ENCODE data around the gene CSNK1A1.
"Not testable (repeated sequence)": the region's sequence is repeated elsewhere in the genome, so short reads cannot be mapped to it uniquely, and the experiment has no call there.

CSNK1A1 gene

DNA sequence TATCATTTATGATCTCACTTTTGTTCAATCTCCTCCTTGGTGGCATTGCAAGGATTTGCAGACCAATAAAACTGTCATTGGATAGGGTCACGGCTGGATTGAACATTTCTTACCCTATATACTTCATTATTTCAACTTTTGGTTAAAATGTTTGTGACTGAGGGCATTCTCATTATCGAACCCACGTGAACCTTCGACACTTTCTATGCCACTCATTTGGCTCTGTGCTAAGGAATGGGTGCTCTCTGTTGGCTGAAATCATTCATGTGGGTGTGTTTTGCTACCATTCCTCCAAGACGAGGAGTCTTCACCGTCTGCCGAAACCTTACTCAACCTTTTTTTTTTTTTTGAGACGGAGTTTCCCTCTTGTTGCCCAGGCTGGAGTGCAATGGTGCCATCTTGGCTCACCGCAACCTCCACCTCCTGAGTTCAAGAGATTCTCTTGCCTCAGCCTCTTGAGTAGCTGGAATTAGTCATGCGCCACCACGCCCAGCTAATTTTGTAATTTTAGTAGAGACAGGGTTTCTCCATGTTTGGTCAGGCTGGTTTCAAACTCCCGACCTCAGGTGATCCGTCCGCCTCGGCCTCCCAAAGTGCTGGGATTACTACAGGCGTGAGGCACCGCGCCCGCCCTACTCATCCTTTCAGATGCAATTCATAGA is 62.5 kb downstream of the CSNK1A1 start:
- no peak for DNase-seq

DNA sequence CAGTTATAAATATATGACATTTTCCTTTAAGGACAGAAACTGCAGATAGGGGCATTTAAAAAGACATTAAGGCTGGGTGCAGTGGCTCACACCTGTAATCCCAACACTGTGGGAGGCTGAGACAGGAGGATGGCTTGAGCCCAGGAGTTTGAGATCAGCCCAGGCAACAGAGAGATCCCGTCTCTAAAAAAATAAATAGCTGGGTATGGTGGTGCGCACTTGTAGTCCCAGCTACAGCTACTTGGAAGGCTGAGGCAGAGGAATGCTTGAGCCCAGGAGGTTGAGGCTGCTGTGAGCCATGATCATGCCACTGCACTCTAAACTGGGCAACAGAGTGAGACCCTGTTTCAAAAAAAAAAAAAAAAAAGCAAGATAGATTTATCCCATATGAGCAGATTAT is 63.6 kb downstream of the CSNK1A1 start:
- DNase-seq: no peak

DNA sequence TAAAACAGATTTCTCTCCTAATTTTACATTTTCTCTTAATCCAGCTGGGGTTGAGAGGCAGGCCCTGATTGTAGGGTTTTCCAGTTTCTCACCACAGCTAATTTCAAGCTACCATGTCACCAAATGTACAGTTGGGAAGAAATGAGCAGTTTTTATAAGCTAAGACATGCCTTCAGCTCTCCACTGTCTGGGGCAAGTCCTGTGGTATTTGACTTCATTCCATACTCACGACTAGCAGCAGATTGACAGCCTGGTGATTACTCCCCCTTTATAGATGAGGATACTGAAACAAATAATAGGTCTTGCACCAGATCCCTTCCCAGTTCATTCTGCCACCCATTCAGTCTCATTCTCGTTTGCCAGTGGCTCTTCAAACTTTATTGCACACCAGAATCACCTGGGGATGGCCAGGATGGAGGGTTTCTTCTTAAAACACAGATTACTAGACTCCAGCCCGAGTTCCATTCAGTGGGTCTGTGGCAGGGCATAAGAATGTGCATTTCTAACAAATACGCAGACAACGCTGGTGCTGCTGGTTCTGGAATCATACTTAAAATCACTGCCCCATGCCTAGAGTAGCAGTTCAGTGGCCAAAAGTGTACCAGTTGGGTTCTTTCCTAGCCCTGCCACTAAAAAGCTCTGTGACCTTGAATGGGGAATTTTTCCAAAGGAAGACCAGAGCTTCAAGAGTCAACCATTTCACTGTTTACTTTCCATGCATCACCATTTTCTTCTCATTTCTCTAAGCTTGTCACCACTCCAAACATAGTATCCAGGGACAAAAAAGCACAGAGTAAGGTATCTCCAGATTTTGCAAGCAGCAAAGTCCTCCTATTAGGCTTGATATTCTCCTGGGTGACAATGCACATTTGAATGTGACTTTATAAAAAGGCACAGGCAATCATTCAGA is 64.3 kb downstream of the CSNK1A1 start:
- DNase-seq: no peak

DNA sequence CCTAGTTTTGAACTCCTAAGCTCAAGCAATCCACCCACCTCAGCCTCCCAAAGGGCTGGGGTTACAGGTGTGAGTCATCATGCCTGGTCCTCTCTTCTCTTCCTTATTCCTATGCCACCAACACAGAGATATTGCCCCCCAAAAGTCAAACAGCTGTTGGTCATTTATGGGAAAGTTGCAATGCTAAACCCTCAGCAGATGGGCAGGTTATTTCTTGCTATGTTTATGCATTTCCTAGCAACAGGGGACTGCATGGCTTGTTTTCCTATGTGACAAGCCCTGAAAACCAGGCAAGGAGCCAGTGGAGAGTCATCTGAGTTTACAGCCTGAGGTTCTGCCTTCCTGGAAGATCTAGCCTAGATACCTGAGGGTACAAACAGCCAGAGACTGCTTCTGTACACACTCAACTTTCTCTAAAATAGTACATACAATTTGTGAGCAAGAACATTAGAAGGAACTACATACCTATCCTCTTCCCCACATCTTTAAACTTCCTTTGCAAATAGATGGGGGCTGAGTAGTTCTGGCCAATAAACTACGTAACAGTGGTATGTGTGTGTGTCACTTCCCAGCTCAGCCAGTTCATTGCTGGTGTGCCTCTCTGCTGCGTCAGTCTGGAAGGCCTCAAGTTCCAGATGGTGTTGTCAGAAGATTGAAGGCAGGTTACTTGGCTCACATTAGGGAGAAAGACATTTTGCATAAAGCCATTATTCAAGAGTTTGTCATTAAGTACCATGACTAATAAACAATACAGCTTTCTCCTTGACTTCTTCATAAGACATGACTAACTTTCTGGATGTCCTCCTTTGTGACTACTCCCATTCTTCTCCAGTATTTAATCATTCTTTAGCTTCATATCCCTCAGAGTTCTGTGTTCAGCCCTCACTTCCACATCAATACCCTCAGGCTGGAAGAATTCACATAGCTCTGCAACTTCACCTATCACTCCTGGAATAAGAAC is 65.3 kb downstream of the CSNK1A1 start:
- DNase-seq: no peak

DNA sequence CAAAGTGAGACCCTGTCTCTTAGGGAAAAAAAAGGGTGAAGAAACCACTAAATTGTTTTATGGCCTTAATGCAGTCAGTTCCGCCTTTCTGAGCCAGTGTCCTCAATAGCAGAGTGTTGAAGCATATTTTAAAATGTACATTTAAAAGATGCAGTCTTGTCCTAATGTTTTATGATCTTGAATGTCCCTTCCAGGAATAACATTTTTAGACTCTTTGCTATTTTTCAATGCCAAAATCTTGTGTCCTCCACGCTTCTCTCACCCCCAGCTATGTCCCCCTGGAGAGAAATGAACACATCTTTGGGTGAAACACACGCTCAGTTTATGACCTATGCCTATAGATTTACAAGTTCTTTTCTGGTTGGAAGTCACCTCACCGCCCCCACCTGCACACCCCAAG is 69.8 kb downstream of the CSNK1A1 start:
- no peak for DNase-seq

DNA sequence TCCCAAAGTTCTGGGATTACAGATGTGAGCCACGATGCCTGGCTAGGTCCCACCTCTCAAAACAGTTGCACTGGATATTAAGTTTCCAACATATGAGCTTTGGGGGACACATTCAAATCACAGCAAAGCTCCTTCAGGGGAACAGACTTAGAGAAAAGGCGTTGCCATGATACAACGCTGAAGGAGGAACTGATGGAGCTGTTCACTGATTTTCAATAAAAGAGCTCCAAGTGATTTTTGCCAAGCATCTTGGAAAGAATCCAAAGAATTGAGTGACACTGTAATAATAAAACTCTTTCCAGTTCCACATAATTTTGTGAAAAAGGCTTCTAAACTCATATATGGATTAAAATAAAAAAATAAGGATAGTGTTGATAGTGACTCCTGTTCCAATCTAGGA is 72.5 kb downstream of the CSNK1A1 start:
- no peak for DNase-seq

DNA sequence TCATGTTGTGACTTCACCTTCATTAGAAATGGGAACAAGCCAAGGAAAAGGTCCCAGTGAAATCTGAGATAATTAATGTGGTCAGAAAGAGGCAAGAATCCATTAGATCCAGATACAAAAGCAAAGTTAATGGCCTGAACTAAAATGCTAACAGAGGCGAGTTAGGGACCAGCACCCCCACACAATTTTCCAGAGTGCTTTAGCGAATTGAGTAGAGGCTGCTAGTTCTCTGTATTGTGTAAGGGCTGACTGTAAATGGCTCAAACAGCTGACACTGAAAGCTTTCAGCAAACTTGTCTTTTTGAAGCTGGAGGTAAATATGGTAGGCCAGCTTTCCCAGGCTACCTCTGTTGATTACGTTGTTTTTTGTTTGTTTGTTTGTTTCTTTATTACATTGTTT is 75.5 kb downstream of the CSNK1A1 start:
- no peak for DNase-seq

DNA sequence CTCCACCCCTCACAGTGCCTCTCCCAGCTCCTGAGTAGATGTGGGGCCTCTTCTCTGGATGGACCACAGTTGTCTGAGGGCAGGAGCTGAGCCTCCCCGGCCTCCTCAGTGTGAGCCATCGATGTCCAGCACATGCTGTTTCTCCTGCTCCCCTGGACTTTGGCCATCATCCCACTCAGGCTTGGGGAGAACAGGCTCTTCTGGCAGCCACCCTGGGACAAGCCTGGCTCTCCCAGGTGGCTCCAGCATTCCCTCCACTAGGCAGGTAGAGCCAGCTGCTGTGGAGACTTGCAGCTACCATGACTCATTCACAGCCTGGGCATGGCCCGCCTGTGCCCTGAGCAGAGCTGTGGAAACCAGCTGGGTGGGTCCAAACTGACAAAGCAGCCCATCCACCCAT is 77.0 kb downstream of the CSNK1A1 start:
- no peak for DNase-seq

DNA sequence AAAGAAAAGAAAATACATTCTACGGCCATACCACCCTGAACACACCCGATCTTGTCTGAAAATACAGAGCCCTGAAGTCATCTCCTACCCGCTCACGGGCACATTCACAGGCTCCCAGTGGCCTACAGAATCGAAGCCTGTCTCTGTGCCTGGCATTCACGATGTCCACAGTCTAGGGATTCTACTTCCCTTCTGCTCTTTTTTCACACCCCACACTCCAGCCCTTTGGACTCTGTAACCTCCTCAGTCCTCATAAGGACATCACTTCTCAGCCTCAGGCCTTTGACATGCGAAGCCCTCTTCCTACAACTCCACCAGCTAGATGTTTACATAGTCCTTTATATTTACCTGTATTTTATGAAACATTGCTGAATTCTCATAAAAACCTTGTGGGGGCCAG is 77.8 kb downstream of the CSNK1A1 start:
- no peak for DNase-seq

DNA sequence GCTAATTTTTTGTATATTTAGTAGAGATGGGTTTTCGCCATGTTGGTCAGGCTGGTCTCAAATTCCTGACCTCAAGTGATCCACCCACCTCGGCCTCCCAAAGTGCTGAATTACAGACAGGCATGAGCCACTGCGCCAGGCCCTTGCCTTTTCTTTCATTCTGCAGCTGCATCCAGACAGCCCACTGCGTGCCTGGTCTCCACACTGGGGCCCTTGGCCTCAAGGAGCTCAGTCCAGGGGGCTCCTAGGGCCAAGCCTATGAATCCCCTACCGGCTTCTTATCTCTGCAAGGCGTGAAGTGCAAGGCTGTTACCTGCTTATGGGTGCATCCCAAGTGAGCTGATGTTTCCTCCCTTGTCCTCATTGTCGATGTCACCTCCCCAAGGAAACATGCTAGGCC is 78.8 kb downstream of the CSNK1A1 start:
- DNase-seq: no peak

DNA sequence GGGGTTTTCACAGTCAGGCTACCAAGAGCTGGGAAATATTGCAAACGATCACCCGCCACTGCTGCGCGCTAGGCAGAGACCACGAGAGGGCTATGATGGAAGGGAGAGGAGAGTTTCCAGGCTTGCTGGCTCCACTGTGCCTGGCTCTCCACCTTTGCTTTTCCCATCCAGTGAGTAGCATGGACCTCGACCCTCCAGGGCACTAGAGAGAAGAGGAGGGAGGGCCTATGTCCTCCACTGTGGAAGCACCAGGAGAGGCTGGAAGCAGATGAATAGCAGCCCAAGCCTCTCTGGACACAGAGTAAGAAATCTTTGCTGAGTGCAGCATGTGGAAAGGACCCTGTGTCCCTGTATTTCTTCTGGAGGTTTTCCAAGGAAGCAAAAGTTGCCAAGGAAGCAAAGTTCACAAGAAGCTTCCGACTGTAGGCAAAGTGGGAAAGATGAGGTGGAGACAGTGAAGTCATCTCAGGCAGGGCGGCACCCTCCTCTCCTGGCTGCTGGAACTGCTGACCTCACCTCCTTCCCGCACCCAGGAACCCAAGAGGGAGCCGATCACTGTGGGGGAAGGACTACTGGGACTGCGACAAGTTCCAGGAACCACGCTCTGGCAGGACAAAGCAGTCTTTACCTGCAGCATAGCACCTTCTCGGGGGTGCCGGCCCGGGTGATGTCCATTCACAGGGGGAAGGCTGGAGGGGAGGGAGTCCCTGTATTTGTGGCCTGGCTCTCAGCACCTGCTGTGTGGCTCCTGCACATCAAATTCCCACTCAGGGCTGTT is 79.6 kb downstream of the CSNK1A1 start:
- no peak for DNase-seq

DNA sequence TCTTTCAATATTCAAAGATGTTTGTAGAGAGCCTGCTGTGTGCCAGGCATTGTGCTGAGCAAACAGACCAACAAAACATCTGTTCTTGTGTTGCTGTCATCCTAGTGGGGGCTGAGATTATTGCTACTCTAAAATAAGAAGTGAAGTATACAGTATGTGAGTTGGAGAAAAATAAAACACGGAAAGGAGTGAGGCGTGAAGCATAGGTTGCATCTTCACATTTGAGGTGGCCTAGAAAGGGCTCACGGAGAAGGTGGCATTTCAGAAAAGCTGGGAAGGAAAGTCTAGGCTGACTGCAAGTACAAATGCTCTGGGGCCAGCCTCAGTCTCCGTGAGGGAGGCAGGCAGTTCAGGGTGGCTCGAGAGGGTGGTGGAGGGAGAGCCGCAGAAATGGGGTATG is 80.3 kb downstream of the CSNK1A1 start:
- no peak for DNase-seq

DNA sequence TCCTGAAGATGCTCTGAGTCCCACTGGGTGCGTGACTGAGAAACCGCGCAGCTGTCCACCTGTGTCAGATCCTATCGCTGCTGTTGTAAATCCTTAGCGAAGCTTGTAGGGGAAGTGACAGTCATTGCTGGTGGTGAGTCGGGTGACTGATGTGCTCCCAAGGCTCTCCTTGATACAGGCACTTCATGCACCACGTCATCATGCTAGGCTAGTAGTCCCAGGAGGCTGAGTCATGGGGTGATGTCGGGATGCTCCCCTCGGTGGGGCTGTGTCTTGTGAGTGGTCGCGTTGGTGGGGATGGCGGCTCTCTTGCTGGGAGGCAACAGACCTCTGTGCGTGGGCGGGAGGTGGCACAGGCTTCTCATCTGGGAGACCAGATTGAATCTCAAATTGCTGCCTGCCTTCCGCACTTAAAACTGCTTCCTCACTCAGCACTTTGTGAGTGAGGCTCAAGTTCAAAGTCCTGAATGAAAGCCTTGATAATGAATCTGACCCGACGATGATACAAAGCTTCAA is 84.7 kb downstream of the CSNK1A1 start:
- no peak for DNase-seq

DNA sequence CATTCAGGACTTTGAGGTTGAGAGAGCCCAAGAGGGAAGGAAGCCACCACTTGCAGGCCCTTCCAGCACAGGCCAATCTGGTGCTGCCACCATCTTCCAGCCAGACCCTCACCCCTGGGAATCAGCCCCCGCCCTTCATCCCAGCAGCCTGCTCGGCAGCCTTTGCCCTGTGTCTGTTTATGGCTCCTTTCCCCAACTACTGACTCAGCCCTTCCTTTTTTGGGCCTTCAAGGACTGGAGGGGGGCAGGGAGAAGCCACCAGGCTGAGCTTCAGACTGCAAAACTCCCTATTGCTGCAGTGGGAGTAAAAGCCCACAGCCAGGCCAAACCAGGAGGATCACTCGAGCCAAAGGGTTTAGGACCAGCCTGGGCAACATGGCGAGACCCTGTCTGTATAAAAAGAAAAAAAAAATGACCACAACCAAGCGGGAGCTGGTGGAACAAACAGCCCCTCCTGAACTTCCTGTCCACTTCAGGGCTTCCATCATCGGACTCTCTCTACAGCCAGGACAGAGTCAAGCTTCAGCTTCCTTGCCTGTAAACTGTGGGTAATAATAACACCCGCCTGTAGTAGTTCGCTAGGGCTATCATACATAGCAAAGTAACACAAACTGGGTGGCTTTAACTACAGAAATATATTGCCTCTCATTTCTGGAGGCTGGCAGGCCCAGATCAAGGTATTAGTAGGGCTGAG is 86.3 kb downstream of the CSNK1A1 start:
- no peak for DNase-seq

DNA sequence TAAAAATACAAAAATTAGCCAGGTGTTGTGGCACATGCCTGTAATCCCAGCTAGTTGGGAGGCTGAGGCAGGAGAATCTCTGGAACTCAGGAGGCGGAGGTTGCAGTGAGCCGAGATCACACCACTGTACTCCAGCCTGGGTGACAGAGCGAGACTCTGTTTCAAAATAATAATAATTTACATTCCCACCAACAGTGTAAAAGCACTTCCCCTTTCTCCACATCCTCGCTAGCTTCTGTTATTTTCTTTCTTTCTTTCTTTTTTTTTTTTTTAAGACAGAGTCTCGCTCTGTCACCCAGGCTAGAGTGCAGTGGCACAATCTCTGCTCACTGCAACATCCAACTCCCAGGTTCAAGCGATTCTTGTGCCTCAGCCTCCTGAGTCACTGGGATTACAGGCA is 89.3 kb downstream of the CSNK1A1 start:
- not testable (repeated sequence) for DNase-seq

DNA sequence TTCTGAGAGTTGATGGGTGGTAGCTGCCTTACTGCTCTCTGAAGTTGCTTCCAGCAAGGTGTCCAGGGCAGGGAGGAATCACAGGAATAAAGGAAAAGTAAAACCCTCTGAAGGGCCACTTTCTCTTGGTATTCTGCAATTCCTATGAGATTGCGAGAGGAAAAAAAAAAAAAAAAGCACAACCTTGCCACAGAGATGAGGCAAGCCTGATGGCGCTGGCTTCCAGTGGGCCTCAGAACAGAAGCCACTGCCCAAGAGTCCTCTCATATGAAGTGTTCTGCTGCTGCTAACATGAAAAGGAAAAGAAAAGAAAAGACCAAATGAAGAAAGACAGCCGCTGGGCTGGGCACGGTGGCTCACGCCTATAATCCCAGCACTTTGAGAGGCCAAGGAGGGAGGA is 91.3 kb downstream of the CSNK1A1 start:
- no peak for DNase-seq

DNA sequence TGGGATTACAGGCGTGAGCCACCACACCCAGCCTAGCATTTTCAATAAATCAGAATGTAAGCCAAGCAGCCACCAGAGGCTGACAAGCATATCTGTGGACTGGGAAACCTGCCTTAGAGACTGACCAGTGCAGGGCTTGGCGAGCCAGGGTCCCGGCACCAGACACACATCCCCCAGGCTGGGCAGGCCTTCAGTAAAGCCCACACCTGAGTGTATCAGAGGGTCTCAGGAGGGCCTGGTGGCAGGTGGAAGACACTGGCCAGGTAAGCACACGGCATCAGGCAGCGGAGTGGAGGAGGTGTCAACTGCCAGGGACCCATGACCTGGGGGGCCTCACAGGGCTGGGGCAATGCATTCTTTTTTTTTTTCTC is 93.9 kb downstream of the CSNK1A1 start:
- no peak for DNase-seq

DNA sequence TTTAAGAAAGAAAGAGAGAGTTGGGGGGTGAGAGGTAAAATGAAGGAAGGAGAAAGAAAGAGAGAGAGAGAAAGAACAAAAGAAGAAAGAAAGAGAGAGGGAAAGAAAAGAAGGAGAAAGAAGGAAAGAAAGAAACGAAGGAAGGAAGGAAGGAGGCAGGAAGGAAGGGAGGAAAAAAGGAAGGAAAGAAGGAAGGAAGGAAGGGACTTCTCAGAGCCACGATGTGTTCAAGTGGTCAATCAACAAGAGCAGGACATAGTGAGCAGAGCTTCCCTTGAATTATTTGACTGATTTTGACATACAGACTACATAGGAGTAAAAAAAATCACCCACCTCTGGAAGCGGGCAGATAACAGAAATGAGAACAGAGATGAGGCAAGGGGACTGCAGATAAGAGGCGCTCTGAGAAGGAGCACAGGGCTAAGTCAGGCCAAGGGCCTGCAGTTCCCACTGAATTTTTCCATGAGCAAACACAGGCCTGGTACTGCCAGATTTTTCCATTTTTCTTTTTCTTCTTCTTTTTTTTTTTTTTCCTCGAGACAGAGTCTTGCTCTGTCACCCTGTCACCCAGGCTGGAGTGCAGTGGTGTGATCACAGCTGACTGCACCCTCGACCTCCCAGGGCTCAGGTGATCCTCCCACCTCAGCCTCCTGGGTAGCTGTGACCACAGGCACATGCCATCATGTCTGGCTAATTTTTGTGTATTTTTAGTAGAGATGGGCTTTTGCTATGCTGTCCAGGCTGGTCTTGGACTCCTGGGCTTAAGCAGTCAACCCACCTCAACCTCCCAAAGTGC is 94.4 kb downstream of the CSNK1A1 start:
- no peak for DNase-seq

DNA sequence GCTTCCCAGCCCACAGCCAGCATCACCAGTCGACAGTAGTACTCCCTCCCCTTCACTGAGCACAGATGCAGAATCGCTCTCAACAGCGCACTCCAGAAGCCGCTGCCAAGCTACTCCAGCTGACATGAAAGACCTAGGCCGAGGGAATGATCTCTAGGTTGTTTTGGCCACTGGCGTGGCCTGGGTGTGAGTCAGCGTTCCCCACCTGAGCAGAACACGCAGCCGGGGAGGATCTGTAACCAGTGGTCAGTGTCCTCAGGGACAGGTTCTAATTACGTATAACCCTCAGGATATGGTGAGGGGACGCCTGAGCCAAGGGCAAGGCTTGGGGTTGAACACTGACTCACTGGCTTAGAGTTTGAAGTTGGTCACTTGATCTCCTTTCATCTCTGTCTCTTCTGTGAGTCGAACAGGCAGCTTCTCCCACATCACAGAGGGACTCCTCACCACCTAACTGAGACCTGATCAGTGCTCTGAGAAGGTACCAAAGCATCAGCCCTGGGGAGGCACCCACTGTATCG is 95.3 kb downstream of the CSNK1A1 start:
- DNase-seq: no peak

DNA sequence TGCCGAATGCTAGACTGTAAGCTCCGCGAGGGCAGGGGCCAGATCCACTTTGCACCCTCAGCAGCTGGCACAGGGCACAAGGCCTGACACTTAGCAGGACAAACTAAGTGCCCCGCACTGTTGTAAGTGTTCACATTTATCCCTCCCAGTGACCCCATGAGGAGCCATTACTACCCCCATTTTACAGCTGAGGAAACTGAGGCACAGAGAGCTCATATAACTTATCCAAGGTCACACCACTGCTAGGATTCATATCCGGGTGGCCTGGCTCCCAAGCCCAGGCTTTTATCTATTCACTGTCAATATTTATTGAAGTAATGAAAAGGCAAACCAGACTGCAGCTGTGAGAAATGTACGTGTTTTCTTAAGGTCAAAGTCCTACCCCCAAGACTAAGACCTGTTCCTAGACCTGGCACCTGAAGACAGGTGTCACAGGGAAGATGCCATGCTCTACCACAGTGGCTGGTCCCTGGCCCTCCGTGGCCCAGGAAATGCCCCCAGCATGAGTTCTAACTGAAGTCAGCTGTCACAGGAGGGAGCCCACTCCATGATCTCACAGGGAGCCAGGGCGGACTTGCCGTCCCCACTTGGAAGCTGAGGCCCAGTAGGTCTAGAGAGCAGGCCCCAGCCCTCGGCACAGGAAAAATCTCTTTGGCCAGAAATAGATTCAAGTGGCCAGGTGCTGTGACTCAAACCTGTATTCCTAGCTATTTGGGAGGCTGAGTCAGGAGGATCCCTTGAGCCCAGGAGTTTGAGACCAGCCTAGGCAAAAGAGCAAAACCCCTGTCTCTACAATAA is 97.4 kb downstream of the CSNK1A1 start:
- DNase-seq: no peak

Measured in CD4-positive, alpha-beta T cell treated with Interleukin-4 for 4 hours (primary cell).